ENCODE data around the gene PTPRO. TPM values are rescaled to one million over a fixed set of nuclear protein-coding genes. Genes with fewer than 3 reads are reported as not detected.
A peak's percentile ranks its signal among the peaks of the same experiment; 100 is the strongest.

PTPRO gene
- total and polyA plus RNA-seq, 10 of the 15 experiments (the other 5 are each of a cell fraction or from before 2014, with no cell fraction given), result 1.2 to 5.3 (median 3.5) TPM

GRCh38 chr12:15429262-15429661, 107.0 kb downstream of the PTPRO start (continued):
- no peak for TF ChIP-seq E2F8 (IDR thresholded peaks at IDR 0.05; ENCODE audit: low read depth, partially characterized antibody)

GRCh38 chr12:15435597-15435996, 113.3 kb downstream of the PTPRO start:
- no peaks in the 10 kb centered on the region for H4K20me1 ChIP-seq (ENCODE audit: control insufficient read depth, insufficient read depth)
- POLR2A ChIA-PET, result interaction anchor here (0.7 kb wide), 1 partner anchor 158 kb away, joined by 4 read pairs; no protein-coding TSS in a partner anchor
- SMC1A ChIA-PET (ENCODE audit: uncharacterized antibody, unreplicated experiment), result no interaction called here
- no peaks in the 10 kb centered on the region for H3K27me3 ChIP-seq (replicated peaks in 1 of 2; ENCODE audit: control insufficient read depth in 2 of 2, insufficient read depth in 2 of 2, low read length in 1 of 2)
- H3K4me3 ChIP-seq, result no peak overlapping the region
- in situ Hi-C loops (cut with MboI) (no loop called here), intact Hi-C loops (cut with micrococcal nuclease; ENCODE audit: unreplicated experiment) (no loop called here)
- H3K27ac ChIP-seq (ENCODE audit: control insufficient read depth, insufficient read depth), result no peak overlapping the region
- 63% methylated on average over 2 of the region's 2 CpGs for WGBS (ENCODE audit: insufficient coverage, insufficient replicate concordance, low lambda C conversion rate, missing lambda C conversion rate)
- no peak for DNase-seq (ENCODE audit: low read depth, low spot score)
- no peak overlapping the region for H3K4me2 ChIP-seq (ENCODE audit: control insufficient read depth, insufficient read depth)
- CTCF ChIA-PET, result no interaction called here
- no TSS peak for BruUV-seq (replicated peaks)
- no peaks in the 10 kb centered on the region for H3K9me3 ChIP-seq (replicated peaks; ENCODE audit: control insufficient read depth, insufficient read depth, low read length)
- no peak for ATAC-seq
- no peak overlapping the region for H3K9ac ChIP-seq (ENCODE audit: control insufficient read depth, insufficient read depth, low read length)
- H2AFZ ChIP-seq (ENCODE audit: control insufficient read depth, low read depth, low read length), result no peak overlapping the region
- no peak for FAIRE-seq
- H3K4me1 ChIP-seq (ENCODE audit: control insufficient read depth, insufficient read depth, low read length), result no peaks in the 10 kb centered on the region
- TF ChIP-seq EP300 (IDR thresholded peaks at IDR 0.05; ENCODE audit: borderline replicate concordance in 1 of 2, control insufficient read depth in 1 of 2, low read depth in 2 of 2, low read length in 2 of 2) (no peak), REST (IDR thresholded peaks at IDR 0.05; ENCODE audit: low read depth, low read length) (peak; percentile 69), MTA3 (IDR thresholded peaks at IDR 0.05; ENCODE audit: borderline replicate concordance, low read length) (no peak)
- H3K79me2 ChIP-seq (ENCODE audit: control insufficient read depth, insufficient read depth, low read length), result no peaks in the 10 kb centered on the region
- RAD21 ChIA-PET (ENCODE audit: unreplicated experiment), result no interaction called here
- H3K36me3 ChIP-seq (ENCODE audit: control insufficient read depth in 2 of 2, insufficient read depth in 2 of 2, low read length in 1 of 2), result no peaks in the 10 kb centered on the region

Data from GM12878 (cell line).